Umbilical cord (tissue), 2 donors: ENCODE measurements around the gene TXNIP. TPM values are rescaled to one million over a fixed set of nuclear protein-coding genes. Genes with fewer than 3 reads are reported as not detected.
"Not testable (repeated sequence)": the region's sequence is repeated elsewhere in the genome, so short reads cannot be mapped to it uniquely, and the experiment has no call there.

Source experiments
- DNase-seq: peaks from one replicate; pipeline ENCODE4 v3.0.0-alpha.2; 2015; ENCODE audit warnings: low spot score
- total RNA-seq: library from RNA; depleted of rRNA; stranded (reverse); fragments of >200 nt; gene quantifications from one replicate; pipeline ENCODE4 v1.2.3, GENCODE V29; 2014; ENCODE audit warnings: low replicate concordance; ENCODE audit not compliant: insufficient read depth

The TXNIP gene
- 547 TPM for total RNA-seq

- peak; percentile 99 for DNase-seq
Measured at GRCh38 chr1:145996433-145997015, at the start of gene TXNIP. Gene TXNIP, minus strand, starts transcription at chr1:145996579. Its CDS starts 313 bp downstream, at chr1:145996266.

DNA sequence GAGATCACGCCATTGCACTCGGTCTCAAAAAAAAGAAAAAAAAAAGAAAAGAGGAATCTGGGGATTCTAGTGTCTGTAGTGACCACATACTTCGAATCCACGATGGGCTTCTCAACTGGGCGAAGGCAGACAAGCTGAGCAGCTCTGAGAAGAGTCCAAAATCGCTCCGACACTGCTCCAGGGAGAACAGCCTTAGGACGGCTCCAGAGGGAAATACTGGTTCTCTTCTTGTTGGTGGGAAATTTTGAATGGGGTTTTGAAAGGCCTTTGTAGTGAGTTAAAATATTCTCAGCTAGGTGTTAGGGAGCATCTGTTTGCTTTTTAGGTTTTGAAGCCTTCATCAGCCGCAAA is 43.4 kb upstream of the TXNIP start:
- DNase-seq = no peak

DNA sequence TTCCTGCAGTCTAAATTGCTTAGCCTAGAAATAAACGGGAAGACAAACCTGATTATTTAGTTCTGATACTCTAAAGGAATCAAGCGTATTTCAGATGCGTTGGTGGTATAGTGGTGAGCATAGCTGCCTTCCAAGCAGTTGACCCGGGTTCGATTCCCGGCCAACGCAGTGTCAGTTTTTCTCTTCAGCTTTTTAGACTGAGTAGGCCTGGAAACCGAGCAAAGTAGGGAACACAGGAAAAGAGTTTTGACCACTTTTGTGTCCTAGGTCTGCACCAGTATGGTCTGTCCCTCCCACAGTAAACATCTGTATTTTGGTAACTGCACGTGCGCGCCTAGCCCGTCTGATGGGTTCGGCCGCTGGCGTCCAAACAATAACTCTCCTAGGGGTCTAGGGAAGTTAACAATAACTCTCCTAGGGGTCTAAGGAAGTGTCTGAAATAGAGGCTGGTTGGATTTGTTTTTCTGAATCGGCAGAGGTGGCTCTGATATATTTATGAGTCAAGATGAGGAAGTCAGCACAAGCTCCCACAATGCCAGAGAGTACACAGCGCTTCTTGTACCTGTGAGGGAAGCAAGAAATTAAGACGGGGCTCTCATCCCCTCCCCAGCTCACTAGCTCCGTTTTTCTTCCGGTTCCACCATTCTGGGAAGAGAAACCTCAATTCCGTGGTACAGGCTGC is 40.7 kb upstream of the TXNIP start:
- peak; percentile 98 for DNase-seq

DNA sequence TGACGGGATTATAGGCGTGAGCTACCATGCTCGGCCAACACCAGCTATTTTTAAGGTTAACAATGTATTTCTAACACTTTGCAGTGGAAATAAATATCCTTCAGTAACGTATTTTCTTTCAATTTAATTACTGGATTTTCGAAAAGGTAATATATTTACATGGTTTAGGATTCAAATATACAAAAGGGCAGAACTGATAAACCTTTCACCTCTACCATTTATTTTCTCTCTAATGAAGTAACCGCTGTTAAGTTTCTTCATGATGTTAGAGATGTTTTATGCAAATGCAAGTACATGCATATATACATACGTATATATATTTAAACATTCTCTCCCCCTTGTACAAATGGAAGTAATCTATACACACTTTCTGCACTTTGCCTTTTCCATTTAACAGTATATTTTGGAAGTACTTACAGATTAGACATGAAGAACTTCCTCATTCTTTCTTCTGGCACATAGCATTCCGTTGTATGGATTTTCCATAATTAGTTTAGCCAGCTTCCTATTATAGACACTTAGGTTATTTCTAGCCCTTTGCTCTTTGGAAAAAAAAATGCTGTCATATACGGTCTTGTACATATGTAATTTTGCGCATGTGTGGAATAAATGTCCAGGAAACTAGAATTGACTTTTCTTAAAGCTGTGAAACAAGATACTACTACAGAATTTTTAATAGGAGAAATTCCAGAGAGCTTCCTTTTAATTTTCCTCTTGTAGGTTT is 40.0 kb upstream of the TXNIP start:
- peak; percentile 57 for DNase-seq

DNA sequence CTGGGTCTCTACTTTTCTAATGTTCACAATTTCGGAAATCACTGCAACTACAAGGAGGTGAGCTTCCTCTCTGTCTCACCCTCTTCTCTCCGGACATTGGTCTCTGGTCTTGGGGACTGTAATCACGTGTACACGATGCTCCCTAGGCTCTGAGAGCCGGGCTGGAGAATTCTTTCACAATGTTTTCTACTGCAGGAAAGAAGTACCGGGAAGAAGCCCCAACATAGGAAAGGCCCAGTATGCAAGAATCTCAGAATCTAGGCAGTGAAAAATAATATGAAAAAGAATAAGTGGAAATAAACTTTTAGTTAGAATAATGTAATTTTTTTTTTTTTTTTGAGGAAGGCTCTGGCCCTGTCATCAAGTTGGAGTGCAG is 38.7 kb upstream of the TXNIP start:
- DNase-seq = no peak

- DNase-seq = peak; percentile 73
Measured at GRCh38 chr1:146032631-146033219, 36.3 kb upstream of the TXNIP start.

DNA sequence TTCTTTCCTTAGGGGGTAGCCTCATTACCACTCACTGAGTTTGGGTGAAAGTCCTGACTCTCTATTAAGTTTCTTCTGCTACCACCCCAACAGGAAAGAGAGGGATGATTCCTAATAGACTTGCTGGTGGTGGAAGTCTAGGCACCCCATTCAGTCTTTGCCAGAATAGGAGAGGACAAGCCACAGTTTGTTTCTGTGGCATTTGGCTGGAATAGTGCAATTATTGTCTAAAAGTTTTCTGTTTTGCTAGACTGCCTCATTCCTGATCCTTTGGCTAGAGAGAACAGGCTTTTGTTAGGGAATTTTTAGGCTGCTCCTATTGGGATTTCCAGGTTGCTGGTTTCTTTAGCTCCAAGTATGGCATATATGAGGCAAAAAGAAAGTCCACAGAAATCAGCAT is 35.1 kb upstream of the TXNIP start:
- DNase-seq = no peak

GRCh38 chr1:146029117-146029516 is 32.7 kb upstream of the TXNIP start:
- no peak for DNase-seq

DNA sequence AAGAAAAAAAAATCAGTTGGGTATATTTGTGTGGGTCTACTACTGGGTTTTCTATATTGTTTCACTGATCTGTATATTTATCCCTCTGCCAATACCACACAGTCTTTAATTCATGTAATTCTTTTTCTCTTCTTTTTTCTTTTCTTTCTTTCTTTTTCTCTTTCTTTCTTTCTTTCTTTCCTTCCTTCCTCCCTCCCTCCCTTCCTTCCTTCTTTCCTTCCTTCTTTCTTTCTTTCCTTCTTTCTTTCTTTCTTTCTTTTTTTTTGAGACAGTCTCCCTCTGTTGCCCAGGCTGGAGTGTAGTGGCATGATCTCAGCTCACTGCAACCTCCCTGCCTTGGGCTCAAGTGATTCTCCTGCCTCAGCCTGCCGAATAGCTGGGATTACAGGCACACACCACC is 30.3 kb upstream of the TXNIP start:
- not testable (repeated sequence) for DNase-seq

DNA sequence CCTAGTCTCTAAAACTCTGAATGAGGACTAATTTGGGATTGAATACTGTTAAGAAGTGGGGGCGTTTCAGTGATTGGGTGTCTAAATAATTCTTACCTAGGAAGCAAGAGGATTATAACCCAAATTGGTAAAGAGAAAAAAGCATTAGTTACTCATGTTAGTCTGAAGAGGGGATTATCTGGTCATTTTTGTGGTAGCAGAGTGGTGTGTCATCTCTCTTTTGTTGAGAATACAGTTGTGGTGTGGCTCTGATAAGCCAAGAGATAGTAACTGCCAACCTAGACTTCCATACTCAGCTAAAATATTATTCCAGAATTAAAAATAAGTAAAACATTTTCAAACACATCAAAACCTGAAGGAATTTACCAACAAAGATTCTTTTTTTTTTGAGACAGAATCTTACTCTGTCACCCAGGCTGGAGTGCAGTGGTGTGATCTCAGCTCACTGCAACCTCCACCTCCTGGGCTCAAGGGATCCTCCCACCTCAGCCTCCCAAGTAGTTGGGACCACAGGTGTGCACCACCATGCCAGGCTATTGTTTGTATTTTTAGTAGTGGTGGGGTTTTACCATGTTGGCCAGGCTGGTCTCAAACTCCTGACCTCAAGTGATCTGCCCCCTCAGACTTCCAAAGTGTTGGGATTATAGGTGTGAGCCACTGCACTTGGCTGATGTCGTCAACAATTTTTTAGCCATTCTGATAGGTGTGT is 29.6 kb upstream of the TXNIP start:
- DNase-seq = not testable (repeated sequence)

- DNase-seq = no peak
Measured at GRCh38 chr1:146022403-146023127, 26.2 kb upstream of the TXNIP start.

- DNase-seq = no peak
Measured at GRCh38 chr1:146021622-146022402, 25.4 kb upstream of the TXNIP start, which contains the start of gene HJV. Gene HJV, minus strand, starts transcription at chr1:146021735. Its CDS starts 1,504 bp downstream, at chr1:146020231.

- no peak for DNase-seq
Measured at GRCh38 chr1:146021050-146021445, 24.7 kb upstream of the TXNIP start.

DNA sequence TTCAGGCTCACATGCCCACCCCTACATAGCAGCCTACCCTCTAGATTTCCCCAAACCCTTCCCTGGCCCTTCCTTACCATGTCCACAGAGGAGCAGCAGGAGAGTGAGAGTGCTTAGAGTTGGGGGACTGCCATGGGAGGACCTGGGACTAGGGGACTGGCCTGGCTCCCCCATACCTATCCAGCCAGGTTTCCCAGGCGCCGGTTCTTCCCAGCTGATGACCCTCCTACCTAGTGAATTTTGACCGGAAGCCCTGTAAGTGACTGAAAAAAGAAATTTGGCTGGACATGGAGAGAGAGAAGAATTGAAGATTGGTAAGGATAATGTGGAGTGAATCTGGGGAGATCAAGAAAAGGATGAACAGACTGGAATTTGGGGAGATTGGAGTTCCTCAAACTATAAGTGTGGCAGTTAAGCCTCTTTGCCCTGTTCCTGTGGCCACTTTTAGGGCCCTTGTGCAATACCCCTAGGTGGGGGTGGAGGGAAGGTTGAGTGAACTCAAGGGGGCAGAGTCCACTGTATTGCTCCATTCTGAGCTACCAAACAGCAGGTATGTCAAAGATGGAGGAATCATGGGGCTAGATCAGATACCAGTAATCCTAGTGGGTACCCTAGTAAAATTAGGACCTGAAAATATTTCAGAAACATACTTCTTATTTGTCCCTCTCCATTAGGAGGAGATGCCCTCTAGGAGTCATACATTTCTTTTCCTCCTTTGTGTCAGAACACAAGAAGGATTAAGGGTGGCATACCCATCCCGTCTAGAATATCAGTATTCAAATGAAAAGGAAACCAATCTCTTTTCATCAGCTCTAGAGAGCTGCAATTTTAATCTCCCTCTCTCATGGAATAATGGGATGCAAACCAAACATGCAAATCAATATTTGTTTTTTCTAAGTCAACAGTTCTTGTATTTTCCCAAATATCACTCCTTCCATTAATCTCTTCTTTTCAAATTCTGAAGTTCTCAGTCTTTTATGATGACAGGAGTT is 24.0 kb upstream of the TXNIP start:
- DNase-seq = no peak

DNA sequence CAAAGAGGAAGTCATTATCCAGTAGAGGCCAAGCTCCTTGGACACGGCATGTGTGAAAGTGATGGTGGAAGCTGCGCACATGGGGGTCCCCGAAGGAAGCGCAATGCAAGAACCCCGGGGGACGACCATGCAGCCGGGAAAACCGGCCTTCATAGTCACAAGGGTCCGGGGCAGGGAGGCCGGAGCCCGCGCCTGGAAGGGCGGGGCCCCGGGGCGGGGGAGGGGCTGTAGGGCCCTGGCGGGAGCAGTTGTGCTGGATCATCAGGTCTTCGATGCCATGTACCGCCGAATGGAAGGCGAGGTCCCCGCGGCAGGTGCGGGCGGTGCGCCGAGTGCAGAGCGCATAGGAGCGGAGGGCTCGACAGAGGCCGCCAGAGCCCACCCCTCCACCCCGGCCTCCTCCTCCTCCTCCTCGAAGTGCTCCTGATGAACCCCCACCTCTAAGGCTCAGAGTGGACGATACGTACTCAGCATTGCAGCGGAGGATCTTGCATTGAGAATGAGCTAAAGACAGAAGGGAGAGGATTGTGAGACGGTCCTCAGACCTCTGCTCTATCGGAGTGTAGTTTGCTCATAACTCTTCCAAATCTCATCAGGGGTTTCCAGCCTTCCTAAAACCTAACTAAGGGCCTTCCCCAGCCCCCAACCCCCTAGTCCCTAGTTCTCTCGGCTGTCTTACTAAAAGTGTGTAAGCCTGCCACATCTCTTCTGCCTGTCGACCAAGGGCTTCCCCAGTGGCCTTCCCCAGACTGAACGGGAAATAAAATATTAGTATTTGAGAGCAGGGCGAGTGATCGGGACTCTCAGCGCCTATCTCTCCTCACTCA is 23.1 kb upstream of the TXNIP start:
- DNase-seq = no peak

DNA sequence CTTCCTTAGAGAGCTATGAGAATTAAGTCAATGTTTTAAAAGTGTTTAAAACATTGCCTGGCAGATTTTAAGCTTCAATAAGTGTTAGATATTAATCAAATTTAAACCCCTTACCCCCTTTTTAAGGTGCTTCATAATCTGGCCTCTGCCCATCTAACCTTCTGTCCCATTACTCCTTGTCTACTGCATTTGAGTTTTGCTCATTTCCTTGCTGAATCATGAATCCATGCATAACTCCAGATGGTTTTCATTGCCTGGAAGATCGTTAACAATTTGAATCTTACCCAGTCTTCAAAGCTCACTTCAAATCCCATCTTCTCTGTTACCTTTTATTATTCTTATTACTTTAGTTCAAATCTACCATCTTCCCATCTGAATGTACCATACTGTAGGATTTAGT is 20.5 kb upstream of the TXNIP start:
- no peak for DNase-seq

DNA sequence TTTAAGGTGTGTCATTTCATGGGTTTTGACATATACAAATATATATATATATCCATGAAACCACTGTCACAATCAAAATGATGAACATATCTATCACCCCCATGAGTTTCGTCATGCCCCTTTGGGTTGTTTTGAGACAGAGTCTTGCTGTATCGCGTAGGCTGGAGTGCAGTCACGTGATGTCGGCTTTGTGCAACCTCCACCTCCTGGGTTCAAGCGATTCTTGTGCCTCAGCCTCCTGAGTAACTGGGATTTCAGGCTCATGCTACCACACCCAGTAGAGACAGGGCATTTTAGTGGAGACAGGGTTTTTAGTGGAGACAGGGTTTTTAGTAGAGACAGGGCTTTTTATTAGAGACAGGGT is 17.2 kb upstream of the TXNIP start:
- no peak for DNase-seq
